Lung (tissue), 12 donors: ENCODE measurements around the gene ATXN7L2. TPM values are rescaled to one million over a fixed set of nuclear protein-coding genes. Genes with fewer than 3 reads are reported as not detected.

ENCODE experiments used
- ATAC-seq: fragments of 200-7000 bp; cut with Tn5 transposase; one replicate; pipeline ENCODE4 v1.9.1; 2020; ENCODE audit warnings: moderate number of reproducible peaks; ENCODE audit not compliant: insufficient read depth, low FRiP score
- DNase-seq, 3 donors: peaks; one replicate each; pipeline ENCODE4 v3.0.0-alpha.2; 2013 to 2017
- H3K27ac ChIP-seq, 2 donors: one replicate each; pipeline ENCODE4 v1.5.1; 2013; ENCODE audit warnings: mild to moderate bottlenecking in 2 of 2, moderate library complexity in 2 of 2, control low read depth in 1 of 2, inconsistent platforms in 1 of 2, low read depth in 1 of 2, low read length in 1 of 2
- H3K27me3 ChIP-seq, 3 donors: one replicate each; pipeline ENCODE4 v1.5.1; 2013; ENCODE audit warnings: low read length in 2 of 3; ENCODE audit not compliant: control insufficient read depth in 3 of 3, insufficient read depth in 3 of 3
- H3K36me3 ChIP-seq, 4 donors: one replicate each; pipeline ENCODE4 v1.5.1; 2013; ENCODE audit warnings: low read length in 4 of 4, mild to moderate bottlenecking in 1 of 4, moderate library complexity in 1 of 4; ENCODE audit not compliant: control insufficient read depth in 4 of 4, insufficient read depth in 4 of 4
- H3K4me1 ChIP-seq, 5 donors: one replicate each; pipeline ENCODE4 v1.5.1; 2013; ENCODE audit warnings: low read length in 5 of 5, mild to moderate bottlenecking in 2 of 5, moderate library complexity in 1 of 5; ENCODE audit not compliant: control insufficient read depth in 5 of 5, insufficient read depth in 5 of 5
- H3K4me3 ChIP-seq: one replicate; pipeline ENCODE4 v1.5.1; 2013; ENCODE audit warnings: mild to moderate bottlenecking, control low read depth, moderate library complexity
- H3K9ac ChIP-seq, 2 donors: one replicate each; pipeline ENCODE4 v1.5.1; 2013; ENCODE audit warnings: low read length in 2 of 2, control low read depth in 1 of 2; ENCODE audit not compliant: insufficient read depth in 1 of 2
- H3K9me3 ChIP-seq, 4 donors: one replicate each; pipeline ENCODE4 v1.5.1; 2013; ENCODE audit warnings: low read length in 3 of 4, mild to moderate bottlenecking in 1 of 4, moderate library complexity in 1 of 4; ENCODE audit not compliant: control insufficient read depth in 4 of 4, insufficient read depth in 3 of 4
- CTCF ChIP-seq: IDR thresholded peaks from 2 replicates; pipeline ENCODE4 v1.5.1; 2012; ENCODE audit warnings: mild to moderate bottlenecking; ENCODE audit errors: control extremely low read depth, extremely low read depth
- WGBS, 2 donors: extraction: QIAGEN DNeasy Blood & Tissue Kit; methylation state at CpG; one replicate each; pipeline ENCODE4 v1.1.7; 2013; 5-methylcytosine and 5-hydroxymethylcytosine counted together
- polyA plus RNA-seq, 2 donors: library from polyadenylated mRNA; stranded (reverse); fragments of 200-250 nt; gene quantifications; one replicate each; pipeline ENCODE4 v1.2.1, GENCODE V29; 2013
- total RNA-seq, 2 donors: library from RNA; depleted of rRNA in 1 of 2; stranded (reverse); fragments of >200 nt in 1 of 2; gene quantifications; one replicate each; pipeline ENCODE4 v1.2.1, GENCODE V29; 2014 to 2021
- donor health status: control.
- donor health status: control.
- donor health status: Bipolar disorder and iron deficiency.
- donor health status: healthy.
- donor health status: DM: yes; HTN: yes; CAD: no.

ATXN7L2 gene
- total and polyA plus RNA-seq, 4 donors: 2.6 to 6.0 (median 4.4) TPM

- Histone ChIP-seq H3K27ac (no peak within 1 kb of the TSS), H3K4me1 (no peaks in the 10 kb centered on the region), H3K9ac (no peak within 1 kb of the TSS), H3K36me3 (no peaks in the 10 kb centered on the region), H3K27me3 (peaks cover 0 to 3% (median 0%) of the 10 kb centered on the region in 3 donors), H3K4me3 (no peak within 1 kb of the TSS), H3K9me3 (no peaks in the 10 kb centered on the region)
- WGBS, 2 donors: 63 to 69% methylated on average over 7 of the region's 7 CpGs
- TF ChIP-seq CTCF: no peak
- DNase-seq (no peak), ATAC-seq (no peak)
Measured at GRCh38 chr1:109539676-109540075, 56.0 kb downstream of the ATXN7L2 start, which contains the start of gene GPR61. TSS of gene GPR61 (plus strand) at chr1:109539872. CDS start at chr1:109543023, 3,151 bp downstream.

GRCh38 chr1:109541102-109541501 lies 57.4 kb downstream of the ATXN7L2 start:
- H3K36me3 ChIP-seq: no peaks in the 10 kb centered on the region
- WGBS, 2 donors: 88 to 94% methylated on average over 3 of the region's 3 CpGs
- no peak for TF ChIP-seq CTCF

More at GRCh38 chr1:109541102-109541501, 57.4 kb downstream of the ATXN7L2 start:
- no peaks in the 10 kb centered on the region for H3K4me1 ChIP-seq
- H3K27me3 ChIP-seq: peaks cover 0 to 3% (median 0%) of the 10 kb centered on the region in 3 donors
- DNase-seq (no peak), ATAC-seq (no peak)
- H3K9ac ChIP-seq: no peak overlapping the region
- no peak overlapping the region for H3K4me3 ChIP-seq
- H3K9me3 ChIP-seq: no peaks in the 10 kb centered on the region
- no peak overlapping the region for H3K27ac ChIP-seq

Other genes starting within 250 kb of the ATXN7L2 start
- gene CELSR2, start 234.4 kb upstream of the ATXN7L2 start, total RNA-seq: 1 to 10 TPM; 7.6 to 7.9 TPM
- gene CELSR2, start 234.4 kb upstream of the ATXN7L2 start, polyA plus RNA-seq: 1 to 10 TPM; 1.4 to 2.7 TPM
- 1 to 10 TPM; 4.7 to 4.9 TPM for gene PSRC1, start 200.8 kb upstream of the ATXN7L2 start, total RNA-seq
- 1 to 10 TPM; 2.7 to 4.9 TPM for gene PSRC1, start 200.8 kb upstream of the ATXN7L2 start, polyA plus RNA-seq
- 1 to 10 TPM; 1.1 to 1.7 TPM for gene MYBPHL, start 176.9 kb upstream of the ATXN7L2 start, total RNA-seq
- 1 to 10 TPM in 1 of 2 donors, under 1 TPM in 1; 0.34 to 3.3 TPM for gene MYBPHL, start 176.9 kb upstream of the ATXN7L2 start, polyA plus RNA-seq
- 100 to 1,000 TPM in 1 of 2 donors, 10 to 100 TPM in 1; 61.7 to 135 TPM for gene SORT1, start 86.0 kb upstream of the ATXN7L2 start, total RNA-seq
- 10 to 100 TPM; 39.0 to 53.1 TPM for gene SORT1, start 86.0 kb upstream of the ATXN7L2 start, polyA plus RNA-seq
- gene PSMA5, start 57.5 kb upstream of the ATXN7L2 start, total RNA-seq: 10 to 100 TPM; 33.8 to 93.0 TPM
- 10 to 100 TPM; 57.1 to 86.6 TPM for gene PSMA5, start 57.5 kb upstream of the ATXN7L2 start, polyA plus RNA-seq
- 1 to 10 TPM in 1 of 2 donors, under 1 TPM in 1; 0.31 to 1.4 TPM for gene SYPL2, start 17.4 kb upstream of the ATXN7L2 start, total RNA-seq
- 1 to 10 TPM in 1 of 2 donors, under 1 TPM in 1; 0.81 to 1.3 TPM for gene SYPL2, start 17.4 kb upstream of the ATXN7L2 start, polyA plus RNA-seq
- gene CYB561D1, start 10.2 kb downstream of the ATXN7L2 start, total RNA-seq: 10 to 100 TPM in 1 of 2 donors, 1 to 10 TPM in 1; 3.4 to 13.6 TPM
- 1 to 10 TPM; 4.2 to 8.2 TPM for gene CYB561D1, start 10.2 kb downstream of the ATXN7L2 start, polyA plus RNA-seq
- 1 to 10 TPM; 3.9 to 6.3 TPM for gene AMIGO1, start 25.8 kb downstream of the ATXN7L2 start, total RNA-seq
- gene AMIGO1, start 25.8 kb downstream of the ATXN7L2 start, polyA plus RNA-seq: 1 to 10 TPM; 2.4 to 2.9 TPM
- gene GPR61, start 56.0 kb downstream of the ATXN7L2 start, total RNA-seq: not detected
- not detected for gene GPR61, start 56.0 kb downstream of the ATXN7L2 start, polyA plus RNA-seq
- 10 to 100 TPM in 1 of 2 donors, 1 to 10 TPM in 1; 7.1 to 10.4 TPM for gene GNAI3, start 64.7 kb downstream of the ATXN7L2 start, total RNA-seq
- 1 to 10 TPM; 2.7 to 6.0 TPM for gene GNAI3, start 64.7 kb downstream of the ATXN7L2 start, polyA plus RNA-seq
- not detected for gene GNAT2, start 135.7 kb downstream of the ATXN7L2 start, total RNA-seq
- under 1 TPM in 1 of 2 donors, not detected in 1; 0.24 TPM for gene GNAT2, start 135.7 kb downstream of the ATXN7L2 start, polyA plus RNA-seq
- 10 to 100 TPM; 35.8 to 57.4 TPM for gene AMPD2, start 135.9 kb downstream of the ATXN7L2 start, total RNA-seq
- gene AMPD2, start 135.9 kb downstream of the ATXN7L2 start, polyA plus RNA-seq: 10 to 100 TPM; 16.7 to 53.2 TPM
- 10 to 100 TPM; 18.6 to 19.7 TPM for gene GSTM4, start 172.2 kb downstream of the ATXN7L2 start, total RNA-seq
- 10 to 100 TPM in 1 of 2 donors, 1 to 10 TPM in 1; 8.8 to 17.1 TPM for gene GSTM4, start 172.2 kb downstream of the ATXN7L2 start, polyA plus RNA-seq
- gene GSTM2, start 184.2 kb downstream of the ATXN7L2 start, total RNA-seq: 100 to 1,000 TPM in 1 of 2 donors, 10 to 100 TPM in 1; 27.6 to 106 TPM
- 10 to 100 TPM in 1 of 2 donors, 1 to 10 TPM in 1; 7.7 to 51.7 TPM for gene GSTM2, start 184.2 kb downstream of the ATXN7L2 start, polyA plus RNA-seq
- gene GSTM1, start 203.9 kb downstream of the ATXN7L2 start, total RNA-seq: not detected
- 10 to 100 TPM in 1 of 2 donors, under 1 TPM in 1; 0.10 to 36.9 TPM for gene GSTM1, start 203.9 kb downstream of the ATXN7L2 start, polyA plus RNA-seq
- 10 to 100 TPM in 1 of 2 donors, 1 to 10 TPM in 1; 6.2 to 23.7 TPM for gene GSTM5, start 228.3 kb downstream of the ATXN7L2 start, total RNA-seq
- gene GSTM5, start 228.3 kb downstream of the ATXN7L2 start, polyA plus RNA-seq: 1 to 10 TPM; 2.9 to 7.9 TPM